Testis (tissue), 2 donors: ENCODE results near the gene GINS2.

Experiments
- POLR2A ChIP-seq: fragments of 450-650 bp; IDR thresholded peaks from one replicate; pipeline ENCODE4 v1.6.1; 2017; ENCODE audit warnings: antibody characterized with exemption, mild to moderate bottlenecking, moderate library complexity
- TF ChIP-seq, protein P1 (sequence below), 3 experiments: fragments of 450-650 bp in 2 of 3; fragments of 200-600 bp in 1 of 3; sonication (generic) in 1 of 3; IDR thresholded peaks; one replicate each; pipeline ENCODE4 v1.5.1; 2016 to 2019; ENCODE audit warnings: antibody characterized with exemption in 3 of 3, mild to moderate bottlenecking in 2 of 3, moderate library complexity in 1 of 3

DNA sequence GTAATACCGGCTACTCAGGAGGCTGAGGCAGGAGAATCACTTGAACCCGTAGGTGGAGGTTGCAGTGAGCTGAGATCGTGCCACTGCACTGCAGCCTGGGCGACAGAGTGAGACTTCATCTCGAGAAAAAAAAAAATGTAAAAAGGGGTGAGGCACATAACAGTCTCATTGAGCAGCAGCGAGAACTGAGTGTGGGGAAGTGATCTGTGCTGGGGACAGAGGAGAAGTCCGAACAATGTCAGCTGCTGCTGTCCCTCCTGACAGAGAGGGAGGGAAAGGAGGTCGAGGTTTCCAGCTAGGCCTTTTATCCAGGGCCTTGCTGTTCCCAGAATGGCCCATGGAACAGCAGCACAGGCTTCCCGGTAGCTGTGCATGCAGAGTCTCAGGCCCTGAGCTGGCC lies 48.2 kb upstream of the GINS2 start:
- TF ChIP-seq, protein P1, sequence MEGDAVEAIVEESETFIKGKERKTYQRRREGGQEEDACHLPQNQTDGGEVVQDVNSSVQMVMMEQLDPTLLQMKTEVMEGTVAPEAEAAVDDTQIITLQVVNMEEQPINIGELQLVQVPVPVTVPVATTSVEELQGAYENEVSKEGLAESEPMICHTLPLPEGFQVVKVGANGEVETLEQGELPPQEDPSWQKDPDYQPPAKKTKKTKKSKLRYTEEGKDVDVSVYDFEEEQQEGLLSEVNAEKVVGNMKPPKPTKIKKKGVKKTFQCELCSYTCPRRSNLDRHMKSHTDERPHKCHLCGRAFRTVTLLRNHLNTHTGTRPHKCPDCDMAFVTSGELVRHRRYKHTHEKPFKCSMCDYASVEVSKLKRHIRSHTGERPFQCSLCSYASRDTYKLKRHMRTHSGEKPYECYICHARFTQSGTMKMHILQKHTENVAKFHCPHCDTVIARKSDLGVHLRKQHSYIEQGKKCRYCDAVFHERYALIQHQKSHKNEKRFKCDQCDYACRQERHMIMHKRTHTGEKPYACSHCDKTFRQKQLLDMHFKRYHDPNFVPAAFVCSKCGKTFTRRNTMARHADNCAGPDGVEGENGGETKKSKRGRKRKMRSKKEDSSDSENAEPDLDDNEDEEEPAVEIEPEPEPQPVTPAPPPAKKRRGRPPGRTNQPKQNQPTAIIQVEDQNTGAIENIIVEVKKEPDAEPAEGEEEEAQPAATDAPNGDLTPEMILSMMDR (IDR thresholded peaks at IDR 0.05) = no peak
- no peak for TF ChIP-seq POLR2A
